Jurkat, Clone E6-1 (cell line): ENCODE results near the gene LPP.

Source experiments
- DNase-seq: peaks from one replicate; pipeline ENCODE4 v3.0.0-alpha.2; 2011; ENCODE audit warnings: low read depth, low spot score
- H3K4me3 ChIP-seq: 2 replicates; pipeline ENCODE4 v1.5.1; 2011; ENCODE audit warnings: mild to moderate bottlenecking, low read length, control low read depth, moderate library complexity

LPP gene

DNA sequence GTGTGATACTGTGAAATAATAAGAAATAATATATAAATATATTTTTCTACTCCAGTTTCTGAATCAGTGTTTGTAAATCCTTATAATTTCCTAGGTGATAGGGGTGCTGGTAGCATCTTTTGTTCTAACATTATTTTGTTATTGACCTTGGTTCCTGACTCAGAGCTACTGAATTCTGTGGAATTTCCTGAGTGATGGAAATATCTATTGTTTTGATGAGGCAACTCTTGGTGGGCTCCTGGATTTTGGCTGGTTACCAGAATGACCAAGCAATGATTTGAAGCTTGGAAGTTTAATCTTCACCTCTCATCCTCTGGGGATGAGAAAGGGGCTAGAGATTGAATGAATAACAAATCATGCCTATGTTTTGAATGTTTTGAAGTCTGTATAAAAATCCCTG, 377.3 kb downstream of the LPP start:
- DNase-seq, result no peak
- H3K4me3 ChIP-seq, result no peak overlapping the region

DNA sequence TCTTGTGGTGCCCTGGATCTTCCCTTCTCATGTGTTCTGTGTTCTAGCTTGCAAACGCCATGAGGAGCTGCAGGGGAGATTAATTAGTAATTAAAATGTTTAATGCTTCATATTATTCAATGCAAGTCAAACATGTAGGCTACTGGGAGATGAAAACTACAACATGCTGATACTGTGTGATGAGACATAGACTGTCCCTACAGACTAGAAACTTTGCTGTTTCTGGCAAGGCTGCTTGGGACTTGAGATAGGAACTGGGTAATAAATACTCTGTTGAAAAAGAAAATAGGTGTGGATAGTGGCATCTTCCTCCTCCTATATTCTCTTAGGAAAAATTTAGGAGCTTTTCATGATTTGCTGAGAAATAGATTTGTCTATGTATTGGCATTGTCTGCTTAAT, 379.2 kb downstream of the LPP start:
- DNase-seq, result no peak
- H3K4me3 ChIP-seq, result no peak overlapping the region

DNA sequence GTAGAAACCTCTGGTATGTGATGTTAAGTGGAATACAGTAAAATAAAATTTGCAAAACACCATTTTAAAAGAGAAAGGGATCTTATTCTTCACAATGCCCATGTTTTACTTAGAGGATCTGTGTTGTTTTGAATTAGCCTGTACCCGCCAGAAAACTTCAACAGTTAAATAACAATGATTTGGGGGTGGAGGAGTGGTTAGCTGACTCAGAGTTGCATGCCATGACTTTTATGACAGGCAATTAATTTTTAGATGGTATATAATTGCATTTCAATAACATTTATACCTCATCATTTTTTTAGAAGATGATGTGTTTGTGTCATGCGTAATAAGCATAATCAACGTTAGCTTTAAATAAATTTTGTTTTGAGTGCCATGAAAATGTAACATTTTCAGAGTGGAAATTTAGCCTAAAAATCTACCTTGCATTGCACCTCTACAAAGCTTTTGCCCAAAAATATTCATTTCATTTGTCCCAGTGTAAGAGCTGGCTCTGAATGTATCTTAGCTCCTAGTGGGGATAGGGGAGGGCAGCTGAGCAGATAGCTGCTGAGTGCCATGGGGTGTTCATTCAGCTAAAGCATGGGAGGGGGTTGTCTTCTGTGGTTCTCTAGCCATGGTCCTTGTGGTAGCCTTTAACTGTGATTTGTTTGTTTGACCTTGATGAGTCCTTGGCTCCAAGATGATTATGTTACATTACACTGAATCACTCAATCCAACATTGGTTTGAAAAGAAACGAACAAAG, 379.8 kb downstream of the LPP start:
- no peak for DNase-seq
- no peak overlapping the region for H3K4me3 ChIP-seq

DNA sequence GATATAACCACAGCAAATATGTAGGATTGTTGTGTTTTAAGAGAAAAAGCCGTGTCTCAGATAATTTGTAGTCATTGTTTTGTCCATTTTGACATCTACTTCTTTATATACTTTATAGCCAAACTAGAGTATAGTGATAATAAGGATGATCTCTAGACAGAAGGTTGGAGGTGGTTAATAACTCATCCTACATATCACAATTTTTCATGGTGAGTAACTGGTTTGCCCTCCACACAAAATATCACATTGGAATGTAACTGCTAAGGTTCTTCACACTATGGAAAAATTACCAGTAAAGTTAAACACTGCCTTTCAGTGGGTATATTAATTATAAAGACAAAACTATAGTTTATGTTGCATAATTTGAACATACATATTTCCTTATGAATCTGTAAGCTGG, 380.7 kb downstream of the LPP start:
- no peak for DNase-seq
- H3K4me3 ChIP-seq, result no peak overlapping the region

DNA sequence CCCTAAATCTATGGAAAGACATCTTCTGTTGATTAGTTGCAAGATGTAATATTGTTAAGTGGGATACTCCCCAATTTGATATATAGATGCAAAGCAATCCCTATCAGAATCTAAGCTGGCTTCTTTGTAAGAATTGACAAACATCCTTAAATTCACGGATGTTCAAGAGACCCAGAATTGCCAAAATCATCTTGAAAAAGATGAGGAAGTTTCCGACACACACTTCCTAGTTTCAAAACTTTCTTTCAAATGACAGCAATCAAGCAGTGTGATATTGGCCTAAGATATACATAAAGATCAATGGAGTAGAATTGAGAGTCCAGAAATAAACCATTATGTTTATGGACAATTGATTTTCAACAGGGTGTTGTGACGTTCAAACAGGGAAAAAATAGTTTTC, 383.6 kb downstream of the LPP start:
- H3K4me3 ChIP-seq, result no peak overlapping the region
- no peak for DNase-seq

DNA sequence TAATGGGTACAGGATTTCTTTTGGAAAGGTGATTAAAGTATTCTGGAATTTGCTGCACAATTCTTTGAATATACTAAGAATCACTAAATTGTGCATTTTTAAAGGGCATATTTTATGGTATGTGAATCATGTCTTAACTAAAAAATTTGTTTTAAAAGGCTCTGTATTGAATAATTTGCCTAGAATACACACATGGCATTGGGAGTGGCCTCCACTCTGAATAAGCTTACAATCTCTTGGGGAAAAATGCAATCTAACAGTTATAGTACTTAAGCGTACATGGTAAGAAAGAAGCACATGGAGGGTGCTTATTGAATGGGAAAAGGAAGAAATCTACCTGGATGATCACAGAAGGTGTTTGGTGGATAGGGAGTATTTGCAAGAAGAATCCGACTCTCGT, 385.1 kb downstream of the LPP start:
- DNase-seq, result no peak
- H3K4me3 ChIP-seq, result no peak overlapping the region

DNA sequence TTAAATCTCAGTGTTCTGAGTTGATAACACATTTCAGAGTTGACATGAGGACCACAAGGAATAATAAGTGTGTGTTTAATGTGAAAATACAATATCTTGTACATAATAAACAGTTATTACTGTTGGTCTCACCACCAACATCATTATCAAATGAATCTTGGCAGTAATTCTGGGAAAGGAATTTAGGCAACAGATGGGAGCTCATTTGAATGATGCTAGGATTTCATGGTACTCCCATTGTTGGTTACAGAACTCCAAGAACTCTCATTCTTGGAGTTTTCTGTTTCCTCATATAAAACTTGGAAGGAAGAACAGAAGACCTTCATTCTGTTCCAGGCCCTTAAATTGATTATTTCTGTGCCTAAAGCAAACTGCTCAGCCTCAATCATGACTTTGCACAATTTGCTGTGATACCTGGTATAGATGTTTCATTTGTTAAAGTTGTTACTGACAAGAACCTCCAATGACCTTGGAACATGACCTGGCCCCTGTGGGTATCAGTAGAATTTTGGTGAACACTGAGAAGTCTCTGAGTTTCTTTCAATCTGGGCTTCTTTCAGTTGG, 385.8 kb downstream of the LPP start:
- DNase-seq, result no peak
- no peak overlapping the region for H3K4me3 ChIP-seq

DNA sequence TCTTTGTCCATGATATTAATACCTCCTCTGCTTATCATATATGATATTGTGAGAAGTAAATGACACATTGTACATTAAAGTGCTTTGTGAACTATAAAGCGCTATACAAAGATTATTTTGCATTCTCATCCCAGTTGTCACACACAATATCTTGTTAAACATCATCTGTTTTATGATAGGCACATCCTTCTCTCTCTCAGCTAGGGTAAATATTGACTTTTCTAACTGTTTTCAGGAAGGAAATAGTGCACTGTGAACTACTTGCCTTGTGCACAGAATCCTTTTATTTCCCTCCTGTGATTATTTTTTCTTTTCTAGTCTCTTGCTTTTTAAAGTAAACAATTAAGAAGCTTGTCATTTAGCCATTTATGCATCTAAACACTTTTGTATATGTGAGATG, 388.2 kb downstream of the LPP start:
- no peak overlapping the region for H3K4me3 ChIP-seq
- DNase-seq, result no peak

DNA sequence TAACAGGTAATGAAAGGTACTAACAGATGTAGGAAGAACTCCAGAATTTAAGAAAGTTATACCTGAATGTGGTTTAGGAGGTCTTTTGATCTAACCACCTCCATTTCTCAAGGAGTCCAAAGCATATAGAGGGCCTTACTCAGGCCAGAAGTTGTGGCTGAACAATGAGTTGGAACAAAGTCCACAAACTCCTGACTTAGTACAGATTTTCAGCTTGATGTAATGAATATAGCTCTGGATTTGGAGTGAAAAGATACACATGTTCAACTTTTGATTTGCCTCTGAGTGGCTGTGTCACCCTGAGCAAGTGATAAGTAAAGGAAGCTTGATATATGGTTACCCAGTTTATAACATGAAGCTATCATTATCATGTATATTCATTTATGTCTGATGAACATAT, 390.1 kb downstream of the LPP start:
- no peak overlapping the region for H3K4me3 ChIP-seq
- no peak for DNase-seq

DNA sequence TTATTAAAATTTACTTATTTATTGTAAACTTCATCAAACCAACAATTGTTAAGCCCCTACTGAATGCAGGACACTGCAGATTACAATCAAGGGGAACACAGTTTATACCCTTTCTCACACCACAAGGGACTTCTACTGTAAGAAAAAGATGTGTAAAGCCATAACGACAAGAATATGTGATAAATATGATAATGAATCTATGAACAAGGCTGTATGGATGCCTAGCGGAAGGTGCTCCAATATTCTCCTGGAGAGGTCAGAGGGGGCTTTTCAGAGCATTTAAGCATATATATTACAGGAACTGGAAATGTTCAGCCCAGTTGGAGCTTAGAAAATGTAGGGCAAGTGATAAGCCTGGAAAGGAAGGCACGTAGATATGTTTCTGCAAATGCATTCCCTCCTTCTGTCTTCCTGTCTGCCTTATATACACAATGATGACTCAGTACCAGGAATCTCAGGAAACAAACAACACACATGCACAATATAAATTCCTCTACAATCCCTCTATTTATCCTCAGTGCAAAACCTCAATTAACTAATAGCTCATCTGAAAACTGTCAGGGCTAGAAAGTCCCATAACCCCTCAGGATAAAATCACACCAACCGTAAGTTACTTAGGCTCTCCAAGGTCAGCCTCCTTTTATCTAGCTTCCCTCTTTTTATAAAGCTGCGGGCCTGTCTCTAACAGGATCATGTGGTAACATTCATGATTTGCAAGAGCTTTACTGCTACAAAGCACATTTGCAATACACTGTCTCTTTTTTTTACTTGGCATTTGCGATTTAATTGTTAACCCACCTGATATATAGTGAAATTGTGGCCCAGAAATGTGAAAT, 393.1 kb downstream of the LPP start:
- DNase-seq, result no peak
- no peak overlapping the region for H3K4me3 ChIP-seq

DNA sequence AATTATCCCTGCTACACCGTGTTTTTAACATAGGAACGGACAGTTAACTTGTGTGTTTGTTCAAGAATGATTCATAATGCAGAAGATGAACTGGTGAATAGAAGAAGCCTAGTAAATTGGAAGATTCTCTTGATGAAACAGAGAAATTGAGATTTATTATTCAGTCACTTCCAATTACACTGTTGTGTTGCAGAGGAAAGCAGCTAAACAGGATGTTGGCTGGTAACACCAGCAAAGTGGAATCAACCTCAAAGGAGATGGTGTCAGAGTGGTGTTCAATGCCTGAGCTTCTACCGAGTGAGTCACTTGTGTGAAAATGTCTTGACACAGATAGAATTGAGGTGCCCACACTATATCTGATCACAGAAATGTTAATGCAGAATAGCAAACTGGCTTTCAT, 399.6 kb downstream of the LPP start:
- H3K4me3 ChIP-seq, result no peak overlapping the region
- DNase-seq, result peak; percentile 36

DNA sequence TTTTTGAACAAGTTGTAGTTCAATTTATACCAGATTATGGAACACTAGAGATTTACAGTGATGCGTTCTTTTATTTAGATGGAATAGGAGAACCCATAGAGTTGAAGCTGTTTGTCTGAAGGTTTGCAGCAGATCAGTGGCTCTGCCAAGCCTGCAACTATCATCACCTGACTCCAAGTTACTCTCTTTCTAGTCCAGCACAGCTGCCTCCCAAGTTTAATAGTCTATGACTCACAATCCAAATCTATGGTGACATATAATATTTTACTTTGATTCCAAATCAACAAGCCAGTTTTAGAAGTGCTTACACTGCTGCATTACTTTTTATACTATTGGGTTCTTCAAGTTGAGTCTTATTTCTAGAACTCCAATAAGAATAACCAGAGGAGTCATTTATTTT, 400.4 kb downstream of the LPP start:
- DNase-seq, result no peak
- no peak overlapping the region for H3K4me3 ChIP-seq

DNA sequence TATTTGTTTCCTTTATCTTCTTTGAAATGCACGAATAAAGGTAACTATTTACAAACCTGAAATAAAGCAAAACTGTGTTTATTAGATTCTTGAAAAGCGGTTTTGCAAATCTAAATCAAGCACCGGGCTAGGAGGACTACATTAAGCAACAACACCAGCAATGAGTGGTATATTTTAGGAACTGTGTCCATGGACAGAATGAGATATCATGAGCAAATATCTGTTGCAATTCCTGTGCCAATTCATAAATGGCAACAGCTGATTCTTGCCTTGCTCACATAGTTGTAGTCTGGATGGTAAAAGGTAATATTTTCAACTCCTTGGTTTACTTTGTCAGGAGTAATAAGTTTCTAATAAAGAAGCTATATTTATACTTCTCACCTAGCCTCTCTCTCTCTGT, 403.3 kb downstream of the LPP start:
- H3K4me3 ChIP-seq, result no peak overlapping the region
- DNase-seq, result no peak

DNA sequence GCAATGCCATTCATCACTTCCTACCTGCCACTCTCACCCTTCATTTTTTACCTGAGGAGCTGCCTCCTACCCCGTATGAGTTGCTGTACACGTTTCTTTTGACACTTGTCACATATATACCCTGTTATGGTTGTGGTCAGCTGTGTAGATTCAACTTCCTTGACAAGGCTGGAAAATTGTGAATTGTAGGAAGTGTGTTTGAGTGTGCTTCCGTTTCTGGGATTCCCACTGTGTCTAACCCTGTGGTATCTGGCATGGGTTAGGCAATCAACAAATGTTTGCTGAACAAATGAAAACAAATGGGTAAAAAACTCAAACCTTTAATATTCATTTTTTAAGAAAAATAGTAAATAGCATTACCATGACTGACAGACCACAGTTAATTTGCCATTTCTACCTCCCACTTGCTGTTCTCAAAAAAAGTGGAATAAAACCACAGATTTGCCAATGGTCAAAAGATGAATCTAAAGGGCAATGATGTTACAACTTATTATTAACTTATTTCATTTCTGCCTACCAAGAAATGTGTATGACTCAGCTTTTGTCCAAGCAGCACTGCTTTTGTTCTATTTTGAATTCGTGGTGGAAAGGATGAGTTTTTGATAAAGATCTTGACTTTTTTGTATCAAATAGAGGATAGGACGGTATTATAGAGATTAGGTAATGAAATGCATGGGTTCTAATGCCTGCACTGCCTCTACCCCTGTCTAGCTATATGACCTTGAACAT, 404.6 kb downstream of the LPP start:
- no peak for DNase-seq
- H3K4me3 ChIP-seq, result no peak overlapping the region

DNA sequence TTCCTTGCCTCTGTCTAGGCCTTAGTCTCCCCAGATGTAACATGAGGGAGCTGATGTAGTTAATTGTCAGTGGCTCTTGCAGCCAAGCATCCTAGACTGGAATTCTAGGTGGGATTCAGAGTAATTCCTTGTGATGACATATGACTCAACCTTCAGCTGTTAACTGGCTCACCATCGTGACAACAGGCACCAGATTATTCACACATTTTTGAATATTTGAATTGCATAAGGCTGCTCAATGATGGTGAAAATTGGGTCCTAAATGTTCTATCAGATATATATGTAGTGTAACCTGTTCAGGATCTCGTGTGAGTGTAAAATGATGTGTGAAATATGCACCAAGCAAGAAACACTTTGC, 405.1 kb downstream of the LPP start:
- no peak overlapping the region for H3K4me3 ChIP-seq
- DNase-seq, result no peak

DNA sequence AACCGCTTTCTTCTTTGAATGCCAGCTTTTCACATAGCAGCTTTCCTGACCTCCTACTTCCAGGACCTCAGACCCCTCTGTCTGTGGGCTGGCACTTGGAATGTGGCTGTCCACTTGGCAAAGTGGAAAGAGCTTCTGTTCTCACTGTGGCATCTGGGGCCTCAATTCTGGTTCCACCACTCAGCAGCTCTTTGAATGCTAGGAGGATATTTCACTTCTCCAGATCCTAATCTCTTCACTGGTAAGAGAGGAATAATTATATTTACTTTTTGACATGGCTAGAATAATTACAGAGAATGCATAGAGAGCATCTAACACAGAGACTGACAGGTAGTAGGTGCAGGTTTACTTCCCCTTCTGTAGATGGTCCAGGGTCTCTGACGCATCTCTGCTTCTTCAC, 405.9 kb downstream of the LPP start:
- no peak for DNase-seq
- H3K4me3 ChIP-seq, result no peak overlapping the region

DNA sequence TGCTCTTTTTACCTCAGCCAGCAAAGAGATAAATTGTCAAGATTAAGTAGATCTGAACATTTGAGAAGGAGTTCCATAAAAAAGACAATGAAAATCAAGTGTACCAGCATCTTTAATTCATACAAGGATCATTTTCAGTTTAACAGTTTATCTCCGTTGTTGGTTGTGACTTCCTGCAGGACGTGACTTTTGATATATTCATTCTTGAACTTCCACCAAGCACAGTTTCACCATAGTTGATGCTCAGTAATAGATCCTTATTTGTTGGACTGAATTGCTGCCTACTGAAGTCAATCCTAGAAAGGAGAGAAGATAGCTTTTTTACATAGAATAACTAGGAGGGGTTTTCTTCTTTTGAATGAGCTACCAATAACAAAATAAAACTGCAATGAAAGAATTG, 408.2 kb downstream of the LPP start:
- DNase-seq, result no peak
- no peak overlapping the region for H3K4me3 ChIP-seq

DNA sequence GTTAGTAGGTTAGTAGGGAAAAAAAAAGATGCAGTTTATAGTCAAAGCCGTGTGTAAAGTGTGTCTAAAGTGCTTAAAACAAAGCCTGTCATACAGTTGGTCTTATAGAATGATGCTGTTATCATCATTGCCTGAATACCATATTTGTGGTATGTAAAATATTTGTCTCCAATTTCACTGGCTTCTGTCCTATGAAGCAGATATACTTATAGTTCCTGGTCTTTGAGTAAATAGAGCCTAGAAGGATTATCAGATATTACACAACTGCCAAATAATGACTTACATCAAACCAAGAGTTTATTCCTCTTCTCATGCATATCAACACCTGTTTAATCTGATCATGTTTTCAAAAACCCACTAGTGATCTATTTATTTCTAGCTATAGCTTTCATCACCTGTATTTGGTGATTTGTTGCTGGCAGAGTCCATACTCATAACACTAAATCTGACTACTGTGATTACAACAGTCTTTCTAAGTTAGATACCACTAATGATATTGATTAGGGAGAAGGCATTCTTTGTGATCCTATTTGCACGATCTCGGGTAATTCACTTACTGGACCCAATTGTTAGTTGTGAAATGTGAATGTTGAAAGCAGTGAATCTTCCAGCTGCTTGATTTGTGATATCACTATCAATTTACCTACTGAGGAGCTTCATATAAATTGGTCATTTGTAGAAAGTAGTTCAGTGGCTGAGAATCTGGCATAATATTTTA, 413.7 kb downstream of the LPP start:
- H3K4me3 ChIP-seq, result no peak overlapping the region
- no peak for DNase-seq

DNA sequence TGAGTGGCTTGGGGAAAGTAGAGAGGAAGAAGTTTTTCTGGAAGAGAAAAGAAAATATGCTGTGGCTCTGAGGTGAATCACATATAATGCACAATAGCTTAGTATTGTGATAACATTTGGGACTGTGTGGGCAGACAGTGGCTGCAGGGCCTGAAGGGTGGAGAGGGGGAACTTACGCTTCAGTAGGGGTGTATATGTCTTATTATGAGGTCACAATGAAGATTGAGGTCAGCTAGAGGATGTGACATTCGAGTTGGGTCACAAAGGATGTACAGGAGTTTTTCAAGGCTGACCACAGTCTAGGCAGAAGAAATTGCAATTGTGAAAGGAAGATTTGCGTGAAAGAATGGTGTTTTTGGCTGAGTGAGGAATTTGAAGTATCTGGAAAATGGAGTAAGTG, 414.8 kb downstream of the LPP start:
- DNase-seq, result no peak
- H3K4me3 ChIP-seq, result no peak overlapping the region
